ENCODE data around the gene ZBTB12.
A peak's percentile ranks its signal among the peaks of the same experiment; 100 is the strongest.

DNA sequence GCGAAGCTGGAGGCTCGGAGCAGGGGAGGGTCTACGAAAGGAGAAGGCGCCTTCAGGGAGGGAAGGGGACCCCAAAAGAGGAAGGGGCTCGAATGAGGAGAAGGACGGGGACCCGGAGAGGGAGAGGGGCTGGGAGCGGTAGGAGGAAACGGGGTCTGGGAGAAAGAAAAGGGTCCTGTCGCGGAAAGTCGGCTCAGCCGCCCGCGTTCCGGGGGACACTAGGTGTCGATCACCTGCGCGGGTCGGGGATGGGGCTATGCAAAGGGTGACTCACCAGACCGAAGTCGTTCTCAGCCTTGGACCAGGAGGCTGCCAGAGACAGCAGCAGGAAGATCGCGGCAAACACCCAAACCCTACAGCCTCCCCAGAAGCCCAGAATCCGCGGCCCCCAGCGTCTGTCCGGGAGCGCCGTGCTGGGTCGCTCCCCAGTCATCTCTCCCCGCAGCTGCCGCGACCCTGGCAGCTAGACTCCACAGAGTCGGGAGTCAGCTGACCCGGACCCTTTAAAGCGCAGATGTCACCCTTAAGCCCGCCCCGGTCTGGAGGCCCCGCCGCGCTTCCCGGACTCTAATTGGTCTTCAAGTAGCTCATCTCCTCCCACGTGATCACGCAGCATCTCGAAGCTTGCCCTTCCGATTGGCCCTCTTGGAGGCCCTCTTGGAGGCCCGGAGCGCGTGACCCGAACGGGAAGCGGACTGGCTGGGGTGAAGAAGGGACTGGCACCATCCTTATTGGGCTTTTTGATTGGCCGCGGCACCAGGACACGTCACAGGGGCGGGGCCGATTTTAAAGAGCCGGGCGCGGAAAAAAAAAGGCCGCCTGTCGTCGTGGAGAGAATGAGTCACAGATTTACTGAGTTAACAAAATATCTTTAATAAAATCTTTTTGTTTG lies 39.3 kb downstream of the ZBTB12 start, which contains the start of gene NEU1:
- TF ChIP-seq, protein P1, sequence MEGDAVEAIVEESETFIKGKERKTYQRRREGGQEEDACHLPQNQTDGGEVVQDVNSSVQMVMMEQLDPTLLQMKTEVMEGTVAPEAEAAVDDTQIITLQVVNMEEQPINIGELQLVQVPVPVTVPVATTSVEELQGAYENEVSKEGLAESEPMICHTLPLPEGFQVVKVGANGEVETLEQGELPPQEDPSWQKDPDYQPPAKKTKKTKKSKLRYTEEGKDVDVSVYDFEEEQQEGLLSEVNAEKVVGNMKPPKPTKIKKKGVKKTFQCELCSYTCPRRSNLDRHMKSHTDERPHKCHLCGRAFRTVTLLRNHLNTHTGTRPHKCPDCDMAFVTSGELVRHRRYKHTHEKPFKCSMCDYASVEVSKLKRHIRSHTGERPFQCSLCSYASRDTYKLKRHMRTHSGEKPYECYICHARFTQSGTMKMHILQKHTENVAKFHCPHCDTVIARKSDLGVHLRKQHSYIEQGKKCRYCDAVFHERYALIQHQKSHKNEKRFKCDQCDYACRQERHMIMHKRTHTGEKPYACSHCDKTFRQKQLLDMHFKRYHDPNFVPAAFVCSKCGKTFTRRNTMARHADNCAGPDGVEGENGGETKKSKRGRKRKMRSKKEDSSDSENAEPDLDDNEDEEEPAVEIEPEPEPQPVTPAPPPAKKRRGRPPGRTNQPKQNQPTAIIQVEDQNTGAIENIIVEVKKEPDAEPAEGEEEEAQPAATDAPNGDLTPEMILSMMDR (IDR thresholded peaks at IDR 0.05) = peak in 2 of 4 experiments; percentile 3 to 15
- peak; percentile 100 for TF ChIP-seq POLR2AphosphoS5 (IDR thresholded peaks at IDR 0.05)
- peak; percentile 99 for TF ChIP-seq POLR2A (IDR thresholded peaks at IDR 0.05)

Measured in prostate gland (tissue), 2 donors.